ENCODE data around the gene HSPH1. TPM values are rescaled to one million over a fixed set of nuclear protein-coding genes. Genes with fewer than 3 reads are reported as not detected.

HSPH1 gene
- polyA plus RNA-seq, 1 experiment, result 88.6 TPM

DNA sequence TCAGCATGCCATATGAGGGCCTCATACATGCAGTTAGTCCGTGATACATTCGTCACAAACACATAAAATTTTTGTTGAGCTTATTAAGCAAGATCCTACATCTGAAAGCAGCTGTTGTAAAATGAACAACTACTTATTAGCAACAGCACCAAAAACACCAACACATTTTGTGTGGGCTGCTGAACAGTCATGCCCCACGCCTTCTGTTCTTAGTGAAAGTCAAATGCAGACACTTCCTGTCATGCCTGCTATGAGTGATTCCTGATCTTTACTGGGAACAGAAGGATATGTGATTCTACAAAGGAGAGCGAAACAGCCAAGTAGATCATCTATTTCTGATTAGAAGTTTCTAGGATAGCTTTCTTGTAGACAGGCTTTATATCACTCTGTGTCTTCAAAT, 33.9 kb upstream of the HSPH1 start:
- no peaks in the 10 kb centered on the region for H3K9me3 ChIP-seq (ENCODE audit: control insufficient read depth, insufficient read depth, low read length)
- H3K27ac ChIP-seq (ENCODE audit: low read depth, low read length), result no peak overlapping the region
- peaks cover 9% of the 10 kb centered on the region for H3K27me3 ChIP-seq (ENCODE audit: control insufficient read depth, insufficient read depth, low read length)
- CTCF ChIA-PET, result no interaction called here
- TF ChIP-seq, protein P1, sequence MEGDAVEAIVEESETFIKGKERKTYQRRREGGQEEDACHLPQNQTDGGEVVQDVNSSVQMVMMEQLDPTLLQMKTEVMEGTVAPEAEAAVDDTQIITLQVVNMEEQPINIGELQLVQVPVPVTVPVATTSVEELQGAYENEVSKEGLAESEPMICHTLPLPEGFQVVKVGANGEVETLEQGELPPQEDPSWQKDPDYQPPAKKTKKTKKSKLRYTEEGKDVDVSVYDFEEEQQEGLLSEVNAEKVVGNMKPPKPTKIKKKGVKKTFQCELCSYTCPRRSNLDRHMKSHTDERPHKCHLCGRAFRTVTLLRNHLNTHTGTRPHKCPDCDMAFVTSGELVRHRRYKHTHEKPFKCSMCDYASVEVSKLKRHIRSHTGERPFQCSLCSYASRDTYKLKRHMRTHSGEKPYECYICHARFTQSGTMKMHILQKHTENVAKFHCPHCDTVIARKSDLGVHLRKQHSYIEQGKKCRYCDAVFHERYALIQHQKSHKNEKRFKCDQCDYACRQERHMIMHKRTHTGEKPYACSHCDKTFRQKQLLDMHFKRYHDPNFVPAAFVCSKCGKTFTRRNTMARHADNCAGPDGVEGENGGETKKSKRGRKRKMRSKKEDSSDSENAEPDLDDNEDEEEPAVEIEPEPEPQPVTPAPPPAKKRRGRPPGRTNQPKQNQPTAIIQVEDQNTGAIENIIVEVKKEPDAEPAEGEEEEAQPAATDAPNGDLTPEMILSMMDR (IDR thresholded peaks at IDR 0.05; ENCODE audit: low read depth, low read length), result no peak
- DNase-seq (ENCODE audit: low read depth, low spot score), result no peak
- H3K4me3 ChIP-seq (ENCODE audit: low read depth, low read length), result no peak overlapping the region
- POLR2A ChIA-PET, result no interaction called here

DNA sequence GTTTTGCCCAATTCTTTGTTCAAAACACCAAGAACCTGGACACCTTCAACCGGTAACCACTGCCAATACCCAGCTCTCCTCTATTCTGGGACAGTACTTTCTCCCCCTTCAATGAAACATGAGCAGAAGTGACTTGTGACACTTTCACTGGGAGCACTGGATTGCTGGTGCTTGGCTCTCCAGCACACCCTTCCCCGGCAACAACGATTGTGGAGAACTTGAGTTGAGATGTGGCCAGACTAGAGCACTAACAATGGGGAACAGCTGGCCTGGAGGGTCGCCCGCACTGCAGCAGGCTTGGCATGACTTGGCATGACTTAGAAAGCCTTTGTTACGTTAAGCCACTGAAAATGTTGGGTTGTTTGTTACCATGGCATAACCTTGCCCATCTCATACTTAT, 30.6 kb upstream of the HSPH1 start:
- no peak overlapping the region for H3K4me3 ChIP-seq (ENCODE audit: low read depth, low read length)
- H3K27me3 ChIP-seq (ENCODE audit: control insufficient read depth, insufficient read depth, low read length), result peaks cover 9% of the 10 kb centered on the region
- H3K27ac ChIP-seq (ENCODE audit: low read depth, low read length), result no peak overlapping the region
- CTCF ChIA-PET, result interaction anchor here (1.0 kb wide), 1 partner anchor 18 kb away, joined by 3 read pairs; no protein-coding TSS in a partner anchor
- no peaks in the 10 kb centered on the region for H3K9me3 ChIP-seq (ENCODE audit: control insufficient read depth, insufficient read depth, low read length)
- no peak for DNase-seq (ENCODE audit: low read depth, low spot score)
- TF ChIP-seq, protein P1 (IDR thresholded peaks at IDR 0.05; ENCODE audit: low read depth, low read length), result no peak
- POLR2A ChIA-PET, result no interaction called here

DNA sequence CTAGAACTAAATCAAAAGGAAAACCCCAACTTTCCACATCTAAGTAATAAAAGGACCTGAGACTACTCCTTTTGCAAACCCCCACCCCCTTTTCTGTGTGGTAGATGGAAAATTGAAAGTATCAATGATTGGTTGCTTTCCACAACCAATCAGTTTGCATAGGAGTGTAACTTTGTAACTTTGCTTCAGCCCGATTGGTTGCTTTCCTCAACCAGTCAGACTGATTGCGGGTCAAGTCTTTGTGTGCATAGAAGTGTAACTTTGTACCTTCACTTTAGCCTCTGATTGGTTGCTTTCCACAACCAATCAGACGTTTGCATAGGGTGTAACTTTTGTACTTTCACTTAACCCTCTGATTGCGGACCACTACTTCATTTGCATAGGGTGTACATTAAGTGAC, 30.0 kb upstream of the HSPH1 start:
- Histone ChIP-seq H3K4me3 (ENCODE audit: low read depth, low read length) (no peak overlapping the region), H3K27ac (ENCODE audit: low read depth, low read length) (no peak overlapping the region), H3K27me3 (ENCODE audit: control insufficient read depth, insufficient read depth, low read length) (peaks cover 5% of the 10 kb centered on the region), H3K9me3 (ENCODE audit: control insufficient read depth, insufficient read depth, low read length) (no peaks in the 10 kb centered on the region)
- ChIA-PET CTCF (interaction anchor here (0.7 kb wide), 1 partner anchor 8 kb away, joined by 3 read pairs; the partner anchor contains the start of gene B3GLCT), POLR2A (interaction anchor here (0.6 kb wide), 1 partner anchor 9 kb away, joined by 6 read pairs; no protein-coding TSS in a partner anchor)
- TF ChIP-seq, protein P1 (IDR thresholded peaks at IDR 0.05; ENCODE audit: low read depth, low read length), result no peak
- no peak for DNase-seq (ENCODE audit: low read depth, low spot score)

DNA sequence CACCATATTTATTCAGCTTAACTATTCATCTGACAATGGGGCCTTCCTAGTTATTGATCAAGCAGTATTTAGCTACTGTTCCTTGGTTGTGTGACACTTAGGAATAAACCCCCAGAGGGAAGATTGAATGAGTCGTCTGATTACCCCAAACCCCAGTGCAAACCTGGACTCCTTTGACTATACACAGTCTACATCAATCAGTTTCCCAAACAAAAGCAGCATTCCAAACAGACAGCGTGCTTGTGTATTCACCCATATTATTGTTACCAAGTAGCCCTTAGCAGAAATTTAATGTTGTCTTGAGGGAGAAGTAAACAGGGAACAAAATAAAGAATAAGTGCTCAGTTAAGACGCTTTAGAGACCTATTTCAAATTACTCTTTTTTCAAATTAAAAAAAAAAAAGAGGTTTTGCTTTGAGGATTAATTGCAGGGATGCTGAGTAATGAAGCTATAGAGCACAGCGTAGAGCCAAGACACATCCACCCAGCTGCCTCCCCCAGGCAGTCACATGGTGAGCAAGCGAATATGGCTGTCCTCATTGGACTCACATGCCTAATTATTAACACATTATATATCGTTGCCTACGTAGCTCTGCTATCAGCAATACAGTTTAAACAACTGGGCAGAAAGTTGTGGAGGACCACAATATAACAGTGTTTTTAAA, 23.4 kb upstream of the HSPH1 start:
- CTCF ChIA-PET, result interaction anchor here (2.6 kb wide), 1 partner anchor 11 kb away, joined by 10 read pairs; no protein-coding TSS in a partner anchor
- no peaks in the 10 kb centered on the region for H3K27me3 ChIP-seq (ENCODE audit: control insufficient read depth, insufficient read depth, low read length)
- H3K4me3 ChIP-seq (ENCODE audit: low read depth, low read length), result no peak overlapping the region
- DNase-seq (ENCODE audit: low read depth, low spot score), result no peak
- POLR2A ChIA-PET, result no interaction called here
- H3K9me3 ChIP-seq (ENCODE audit: control insufficient read depth, insufficient read depth, low read length), result no peaks in the 10 kb centered on the region
- no peak overlapping the region for H3K27ac ChIP-seq (ENCODE audit: low read depth, low read length)
- TF ChIP-seq, protein P1 (IDR thresholded peaks at IDR 0.05; ENCODE audit: low read depth, low read length), result no peak

DNA sequence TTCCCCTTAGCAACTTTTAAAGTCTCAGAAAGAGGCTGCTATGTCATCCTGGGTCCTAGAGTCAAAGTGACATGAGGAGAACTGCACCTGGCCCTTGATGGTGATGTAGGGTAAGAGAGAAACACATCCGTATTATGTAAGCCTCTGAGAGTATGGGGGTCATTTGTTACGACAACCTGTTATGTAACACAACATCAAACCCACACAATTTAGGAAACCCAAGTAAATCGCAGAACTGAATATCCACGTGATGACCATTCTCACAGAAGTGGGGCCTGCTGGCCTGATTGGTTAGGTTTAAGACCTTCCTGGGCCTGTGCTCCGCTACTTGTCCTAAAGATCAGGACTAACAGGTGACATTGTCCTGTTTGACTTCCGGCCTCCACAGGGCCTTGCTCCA, 22.7 kb upstream of the HSPH1 start:
- no peak overlapping the region for H3K4me3 ChIP-seq (ENCODE audit: low read depth, low read length)
- H3K9me3 ChIP-seq (ENCODE audit: control insufficient read depth, insufficient read depth, low read length), result no peaks in the 10 kb centered on the region
- no peak overlapping the region for H3K27ac ChIP-seq (ENCODE audit: low read depth, low read length)
- DNase-seq (ENCODE audit: low read depth, low spot score), result no peak
- CTCF ChIA-PET, result no interaction called here
- POLR2A ChIA-PET, result no interaction called here
- H3K27me3 ChIP-seq (ENCODE audit: control insufficient read depth, insufficient read depth, low read length), result no peaks in the 10 kb centered on the region
- TF ChIP-seq, protein P1 (IDR thresholded peaks at IDR 0.05; ENCODE audit: low read depth, low read length), result no peak

All from AG04450 (cell line).